ENCODE measurements around the gene CFAP100.

The CFAP100 gene

DNA sequence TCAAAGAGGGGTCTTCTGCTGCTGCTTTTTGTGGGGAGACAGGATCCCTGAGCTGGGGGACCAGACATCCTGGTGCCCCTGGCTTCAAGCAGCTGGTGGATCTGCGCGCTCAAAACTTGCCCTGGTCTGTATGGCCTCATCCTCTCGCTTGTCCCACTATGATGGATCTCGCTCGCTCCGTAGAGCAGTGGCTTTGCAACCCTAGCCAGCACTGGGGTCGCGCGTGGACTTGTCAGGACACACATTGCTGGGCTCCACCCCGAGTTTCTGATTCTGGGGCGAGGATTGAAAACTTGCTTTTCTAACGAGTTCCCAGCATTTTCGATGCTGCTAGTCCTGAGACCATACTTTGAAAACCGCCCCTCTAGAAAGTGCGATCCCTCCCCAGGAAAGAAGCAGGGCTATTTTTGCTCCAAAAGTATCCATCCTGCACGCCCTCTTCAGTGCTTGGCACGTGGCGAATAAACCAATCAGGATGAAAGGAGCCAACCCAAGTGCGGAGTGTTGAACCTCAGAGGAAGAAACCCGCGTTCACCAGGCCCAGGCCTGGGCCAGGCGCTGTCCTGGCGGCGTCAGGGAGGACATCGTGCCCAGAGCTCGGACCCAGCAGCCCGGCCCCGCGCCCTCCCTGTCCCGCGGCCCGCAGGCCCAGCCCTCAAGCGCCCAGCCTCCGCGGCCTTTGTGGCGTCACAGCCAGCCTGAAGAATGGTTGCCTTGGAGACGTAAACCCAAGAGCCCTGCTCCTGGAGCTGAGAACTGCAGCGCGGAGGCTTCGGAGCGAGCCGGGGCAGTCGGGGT lies at the start of gene CFAP100:
Gene CFAP100 (plus strand): TSS at position 731 of the 798 bp plus-strand sequence. CDS start 1,092 bp downstream, outside the sequence.
- H3K27ac Mint-ChIP-seq: no peak within 1 kb of the TSS
- H3K4me1 Mint-ChIP-seq (ENCODE audit: low read depth): peaks cover 3% of the 10 kb centered on the region
- H3K4me3 Mint-ChIP-seq: no peak within 1 kb of the TSS
- peaks cover 31% of the 10 kb centered on the region for H3K27me3 Mint-ChIP-seq (ENCODE audit: low read depth)
- no peaks in the 10 kb centered on the region for H3K36me3 Mint-ChIP-seq (ENCODE audit: low read depth)
- H3K9me3 Mint-ChIP-seq: no peaks in the 10 kb centered on the region
- DNase-seq (ENCODE audit: low spot score): no peak

GRCh38 chr3:126345231-126345630 lies 49.5 kb upstream of the CFAP100 start:
- H3K27me3 Mint-ChIP-seq (ENCODE audit: low read depth): no peaks in the 10 kb centered on the region
- no peaks in the 10 kb centered on the region for H3K36me3 Mint-ChIP-seq (ENCODE audit: low read depth)
- H3K27ac Mint-ChIP-seq: no peak overlapping the region
- H3K4me3 Mint-ChIP-seq: no peak overlapping the region
- no peak for DNase-seq (ENCODE audit: low spot score)
- H3K9me3 Mint-ChIP-seq: no peaks in the 10 kb centered on the region
- no peaks in the 10 kb centered on the region for H3K4me1 Mint-ChIP-seq (ENCODE audit: low read depth)

DNA sequence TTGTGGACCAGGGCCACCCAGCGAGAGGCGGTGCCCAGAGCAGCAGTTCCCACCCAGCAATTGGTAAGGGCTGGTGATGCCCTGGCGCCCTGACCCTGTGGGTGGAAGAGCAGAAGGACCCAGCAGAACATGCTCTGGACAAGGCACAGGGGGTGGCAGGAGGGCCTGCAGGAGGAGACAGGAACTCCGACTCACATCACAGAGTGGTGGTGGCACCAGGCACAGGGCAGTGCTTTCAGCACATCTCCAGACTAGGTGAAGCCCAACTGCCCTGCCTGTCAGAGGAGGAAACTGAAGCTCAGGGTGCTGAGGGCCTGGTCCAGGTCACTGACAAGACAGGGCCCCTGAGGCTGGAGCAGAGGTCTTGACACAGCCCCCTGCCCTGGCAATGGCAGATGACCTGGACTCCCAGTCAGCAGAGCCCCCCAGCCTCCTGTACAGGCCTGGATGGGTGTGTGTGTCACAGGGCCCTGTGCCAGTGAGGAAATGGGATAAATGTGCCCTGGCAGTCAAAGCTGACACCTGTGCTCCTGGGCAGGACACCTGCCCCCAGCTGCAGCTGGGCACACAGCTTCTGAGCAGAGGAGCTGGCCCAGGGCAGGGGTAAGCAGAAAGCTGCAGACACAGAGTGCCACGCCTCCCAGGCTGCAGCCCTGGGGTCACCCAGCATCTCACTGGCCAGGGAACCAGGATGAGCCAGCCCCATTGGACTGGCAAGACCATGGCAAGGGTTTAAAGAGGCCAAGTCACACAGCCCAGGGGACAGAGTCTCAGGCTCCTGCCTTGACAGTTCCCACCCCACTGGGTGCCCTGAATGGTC lies 48.9 kb upstream of the CFAP100 start:
- H3K36me3 Mint-ChIP-seq (ENCODE audit: low read depth): no peaks in the 10 kb centered on the region
- no peaks in the 10 kb centered on the region for H3K9me3 Mint-ChIP-seq
- no peak overlapping the region for H3K4me3 Mint-ChIP-seq
- DNase-seq (ENCODE audit: low spot score): no peak
- H3K27ac Mint-ChIP-seq: no peak overlapping the region
- no peaks in the 10 kb centered on the region for H3K4me1 Mint-ChIP-seq (ENCODE audit: low read depth)
- H3K27me3 Mint-ChIP-seq (ENCODE audit: low read depth): no peaks in the 10 kb centered on the region

- Mint-ChIP-seq H3K27ac (no peak overlapping the region), H3K9me3 (no peaks in the 10 kb centered on the region), H3K27me3 (ENCODE audit: low read depth) (no peaks in the 10 kb centered on the region), H3K4me3 (no peak overlapping the region), H3K36me3 (ENCODE audit: low read depth) (no peaks in the 10 kb centered on the region), H3K4me1 (ENCODE audit: low read depth) (no peaks in the 10 kb centered on the region)
- no peak for DNase-seq (ENCODE audit: low spot score)
Measured at GRCh38 chr3:126346466-126346865, 48.2 kb upstream of the CFAP100 start.

GRCh38 chr3:126347543-126348161 lies 47.1 kb upstream of the CFAP100 start:
- Mint-ChIP-seq H3K27ac (no peak overlapping the region), H3K4me1 (ENCODE audit: low read depth) (no peaks in the 10 kb centered on the region), H3K9me3 (no peaks in the 10 kb centered on the region), H3K27me3 (ENCODE audit: low read depth) (no peaks in the 10 kb centered on the region), H3K36me3 (ENCODE audit: low read depth) (no peaks in the 10 kb centered on the region), H3K4me3 (no peak overlapping the region)
- DNase-seq (ENCODE audit: low spot score): no peak

DNA sequence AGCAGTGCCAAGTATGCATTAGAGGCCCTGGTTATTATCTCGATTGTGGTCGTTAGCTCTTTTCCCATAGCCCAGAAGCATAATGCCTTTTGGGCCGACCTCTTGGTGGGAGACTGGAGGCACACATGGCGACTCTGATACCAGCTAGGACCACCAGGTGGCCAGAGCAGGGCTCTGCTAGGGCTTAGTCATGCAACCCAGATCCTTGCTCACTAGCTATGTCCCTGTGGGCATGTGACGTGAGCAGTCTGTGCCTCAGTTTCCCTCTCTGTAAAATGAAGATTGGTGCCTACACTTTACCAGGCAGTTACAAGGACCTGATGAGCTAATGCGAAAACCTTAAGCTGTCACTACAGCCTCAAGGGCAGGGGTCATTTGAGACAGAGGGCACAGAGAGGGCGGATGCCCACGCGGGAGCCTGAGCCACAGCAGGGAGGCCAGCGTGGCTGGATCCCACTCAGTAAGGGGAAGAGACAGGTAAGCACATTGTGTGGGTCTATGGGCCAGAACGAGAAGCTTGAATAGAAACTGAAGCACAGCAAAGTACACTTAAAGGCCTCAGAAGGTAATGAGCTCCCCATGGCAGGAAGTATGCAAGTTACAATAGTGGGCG lies 46.3 kb upstream of the CFAP100 start:
- no peak overlapping the region for H3K27ac Mint-ChIP-seq
- H3K27me3 Mint-ChIP-seq (ENCODE audit: low read depth): no peaks in the 10 kb centered on the region

DNA sequence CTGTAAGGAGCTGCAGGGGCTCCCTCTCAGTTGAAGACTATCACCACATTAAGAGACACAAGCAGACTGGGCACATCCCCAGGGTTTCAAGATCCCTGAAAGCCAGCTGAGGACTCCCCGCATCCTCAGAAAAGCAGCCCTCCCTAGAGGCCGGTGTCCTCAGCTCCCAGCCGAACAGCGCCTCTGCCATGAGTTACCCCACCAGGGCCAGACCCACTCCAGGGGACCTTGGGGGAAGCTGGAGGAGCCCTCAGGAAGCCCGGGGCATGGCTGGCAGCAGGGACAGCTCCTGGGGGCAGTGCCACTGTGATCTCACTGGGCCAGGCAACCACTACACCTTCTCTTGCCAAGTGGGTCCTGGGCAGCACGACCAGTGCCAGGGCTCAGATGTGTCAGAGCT lies 45.6 kb upstream of the CFAP100 start:
- no peaks in the 10 kb centered on the region for H3K36me3 Mint-ChIP-seq (ENCODE audit: low read depth)
- DNase-seq (ENCODE audit: low spot score): no peak
- H3K4me3 Mint-ChIP-seq: no peak overlapping the region
- H3K27ac Mint-ChIP-seq: no peak overlapping the region
- H3K9me3 Mint-ChIP-seq: no peaks in the 10 kb centered on the region
- H3K27me3 Mint-ChIP-seq (ENCODE audit: low read depth): no peaks in the 10 kb centered on the region
- no peaks in the 10 kb centered on the region for H3K4me1 Mint-ChIP-seq (ENCODE audit: low read depth)

More for the DNA sequence above, 46.3 kb upstream of the CFAP100 start:
- no peaks in the 10 kb centered on the region for H3K36me3 Mint-ChIP-seq (ENCODE audit: low read depth)
- no peaks in the 10 kb centered on the region for H3K9me3 Mint-ChIP-seq
- H3K4me1 Mint-ChIP-seq (ENCODE audit: low read depth): no peaks in the 10 kb centered on the region
- no peak for DNase-seq (ENCODE audit: low spot score)
- no peak overlapping the region for H3K4me3 Mint-ChIP-seq

DNA sequence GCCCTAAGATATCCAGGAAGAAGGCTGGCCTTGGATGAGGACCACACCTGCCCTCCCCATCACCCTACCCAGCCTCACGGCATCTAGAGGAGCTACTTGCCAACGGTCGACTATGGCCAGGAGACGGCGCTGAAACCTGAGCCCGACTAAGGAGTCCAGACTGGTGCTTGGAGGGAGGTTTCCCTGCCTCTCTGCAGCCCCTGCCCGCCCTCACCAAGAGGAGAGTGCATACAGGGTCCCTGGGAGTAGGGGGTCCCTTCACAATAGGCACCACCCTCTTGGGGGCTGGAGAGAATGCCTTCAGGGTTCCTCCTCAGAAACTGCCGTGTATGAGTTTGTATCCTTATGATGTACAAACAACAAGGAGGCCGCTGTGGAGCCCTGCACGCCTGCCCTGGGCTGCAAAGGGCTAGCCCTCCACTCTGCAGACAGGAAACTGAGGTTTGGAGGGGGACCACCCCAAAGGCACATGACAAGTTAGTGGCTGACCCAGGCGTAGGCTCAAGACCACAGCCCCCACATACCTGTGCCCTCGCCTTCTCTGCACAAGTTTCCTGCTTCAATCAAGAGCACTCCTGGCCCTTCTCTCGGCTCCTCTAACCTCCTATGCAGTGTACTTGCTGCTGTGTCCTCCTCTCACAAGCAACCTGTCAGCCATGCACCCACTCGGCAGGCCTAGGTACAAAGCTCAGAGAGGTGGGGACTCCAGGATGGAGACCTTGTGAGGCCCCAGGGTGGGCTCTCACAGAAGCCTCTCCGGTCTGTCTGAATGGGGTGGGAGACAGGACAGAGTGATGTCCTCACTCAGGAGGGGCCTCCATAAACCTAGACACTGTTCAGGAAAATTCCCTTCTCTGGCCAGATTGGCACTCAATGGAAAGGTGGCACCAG lies 44.9 kb upstream of the CFAP100 start:
- Mint-ChIP-seq H3K4me3 (no peak overlapping the region), H3K27ac (no peak overlapping the region), H3K4me1 (ENCODE audit: low read depth) (no peaks in the 10 kb centered on the region), H3K27me3 (ENCODE audit: low read depth) (no peaks in the 10 kb centered on the region), H3K9me3 (no peaks in the 10 kb centered on the region), H3K36me3 (ENCODE audit: low read depth) (no peaks in the 10 kb centered on the region)
- DNase-seq (ENCODE audit: low spot score): no peak

DNA sequence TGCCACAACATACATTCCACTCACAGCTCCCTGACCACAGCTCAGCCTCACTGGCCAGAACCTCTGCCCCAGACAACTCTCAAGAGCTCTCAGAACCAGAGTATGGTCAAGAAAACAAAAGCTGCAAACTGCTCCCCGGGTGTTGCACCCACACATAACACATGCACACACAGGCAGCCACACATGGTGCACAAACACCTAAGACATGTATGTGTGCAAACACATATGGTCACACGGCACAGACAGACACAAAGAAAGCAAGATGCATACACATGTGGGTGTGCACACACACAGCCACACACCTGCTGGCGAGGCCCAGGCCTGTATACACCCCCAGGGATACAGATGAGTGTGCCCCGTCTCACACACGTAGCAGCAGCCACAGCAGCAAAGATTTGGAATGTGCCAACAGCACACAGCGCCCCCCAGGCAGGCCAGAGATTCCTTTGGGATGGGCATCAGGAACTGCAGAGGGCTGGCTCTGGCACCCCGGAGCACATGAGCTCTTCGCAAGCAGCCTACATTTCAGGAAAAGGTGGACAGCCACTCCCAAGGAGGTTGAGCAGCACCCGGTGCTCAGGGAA lies 44.1 kb upstream of the CFAP100 start:
- no peak overlapping the region for H3K4me3 Mint-ChIP-seq
- no peaks in the 10 kb centered on the region for H3K9me3 Mint-ChIP-seq
- H3K36me3 Mint-ChIP-seq (ENCODE audit: low read depth): no peaks in the 10 kb centered on the region
- no peaks in the 10 kb centered on the region for H3K4me1 Mint-ChIP-seq (ENCODE audit: low read depth)
- no peak for DNase-seq (ENCODE audit: low spot score)
- H3K27ac Mint-ChIP-seq: no peak overlapping the region
- H3K27me3 Mint-ChIP-seq (ENCODE audit: low read depth): peaks cover 7% of the 10 kb centered on the region

GRCh38 chr3:126351086-126351770 lies 43.5 kb upstream of the CFAP100 start:
- Mint-ChIP-seq H3K27ac (no peak overlapping the region), H3K27me3 (ENCODE audit: low read depth) (peaks cover 12% of the 10 kb centered on the region), H3K4me3 (no peak overlapping the region), H3K4me1 (ENCODE audit: low read depth) (peaks cover 3% of the 10 kb centered on the region), H3K36me3 (ENCODE audit: low read depth) (no peaks in the 10 kb centered on the region), H3K9me3 (no peaks in the 10 kb centered on the region)
- DNase-seq (ENCODE audit: low spot score): no peak

DNA sequence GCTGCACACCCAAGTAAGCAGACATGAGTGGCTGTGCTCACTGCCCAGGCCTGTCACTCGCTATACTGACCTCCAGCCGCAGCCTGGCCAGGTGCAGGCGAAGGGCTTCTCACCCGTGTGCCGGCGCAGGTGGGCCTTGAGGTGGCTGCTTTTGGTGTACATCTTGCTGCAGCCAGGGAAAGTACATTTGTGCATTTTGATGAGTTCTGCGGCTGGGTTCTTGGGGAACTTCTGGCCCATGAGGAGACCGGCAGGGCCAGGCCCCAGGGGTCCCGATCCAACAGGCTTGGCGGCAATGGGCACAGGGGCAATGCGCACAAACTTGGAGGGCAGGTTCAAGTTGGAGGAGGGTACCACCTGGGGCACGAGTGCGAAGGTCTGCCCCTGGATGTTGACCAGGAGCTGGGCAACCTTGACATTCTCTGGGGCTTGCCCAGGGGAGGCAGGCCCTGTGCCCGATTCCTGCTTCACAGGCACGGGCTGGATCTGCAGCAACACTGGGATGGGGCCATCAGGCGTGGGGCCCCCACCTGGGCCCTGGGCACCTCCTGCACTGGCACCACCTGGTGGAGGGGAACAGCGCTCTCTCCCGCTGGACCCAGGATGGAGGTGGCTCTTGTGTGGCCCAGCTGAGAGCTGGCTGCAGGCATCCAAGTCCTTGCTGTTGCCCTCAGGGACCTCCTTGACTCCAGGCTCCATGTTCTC lies 42.8 kb upstream of the CFAP100 start:
- Mint-ChIP-seq H3K27ac (no peak overlapping the region), H3K4me1 (ENCODE audit: low read depth) (peaks cover 4% of the 10 kb centered on the region), H3K27me3 (ENCODE audit: low read depth) (peaks cover 15% of the 10 kb centered on the region), H3K9me3 (no peaks in the 10 kb centered on the region), H3K4me3 (no peak overlapping the region), H3K36me3 (ENCODE audit: low read depth) (no peaks in the 10 kb centered on the region)
- DNase-seq (ENCODE audit: low spot score): no peak

Data from T-helper 2 cell treated with Interferon-gamma antibody and Interleukin-4, amounts not matched to agents 5 μg/mL and 100 μg/mL, for 36 hours (primary cell).